Measurements from ENCODE around the gene KCNMA1.

- TF ChIP-seq POLR2A (IDR thresholded peaks at IDR 0.05): no peak
- TF ChIP-seq CTCF (IDR thresholded peaks at IDR 0.05): no peak
Observed at GRCh38 chr10:77228559-77228958, 409.0 kb downstream of the KCNMA1 start.
